ENCODE data around the gene GPR171. TPM values are rescaled to one million over a fixed set of nuclear protein-coding genes. Genes with fewer than 3 reads are reported as not detected.

Gene GPR171
- total and polyA plus RNA-seq, 4 donors = 0.87 to 2.7 (median 1.7) TPM

DNA sequence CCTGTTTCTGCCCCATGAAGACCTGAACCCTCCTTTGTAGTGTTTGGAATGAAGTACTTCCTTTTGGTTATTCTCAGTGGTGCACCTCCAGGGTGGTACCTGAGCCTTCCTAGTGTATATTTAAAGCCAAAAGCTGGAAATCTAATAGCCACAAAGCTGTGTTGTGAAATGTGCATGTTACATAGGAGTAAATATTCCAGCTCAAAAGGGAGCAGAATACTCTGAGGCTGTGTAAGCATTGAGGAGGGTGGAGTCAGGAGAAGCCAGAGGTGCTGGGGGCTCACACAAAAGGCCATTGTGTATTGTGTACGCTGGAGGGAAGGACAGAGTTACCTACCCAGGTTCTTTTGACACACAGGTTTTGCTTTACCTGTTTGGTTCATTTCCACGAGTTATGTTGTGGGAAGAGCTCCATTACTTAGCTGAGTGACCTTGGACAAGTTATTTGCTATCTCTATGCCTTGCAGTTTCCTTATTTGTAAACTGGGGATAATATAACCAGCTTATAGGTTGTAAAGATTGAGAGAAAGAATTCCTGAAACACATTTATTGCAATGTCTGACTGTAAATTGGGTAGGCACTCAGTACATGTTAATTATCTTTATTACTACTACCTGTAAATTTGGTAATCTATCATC, 24.7 kb downstream of the GPR171 start:
- Histone ChIP-seq H3K9me3 (ENCODE audit: control insufficient read depth in 4 of 4, insufficient read depth in 3 of 4, low read length in 3 of 4) (no peaks in the 10 kb centered on the region), H3K27me3 (ENCODE audit: control insufficient read depth in 3 of 3, insufficient read depth in 3 of 3, low read length in 2 of 3) (no peaks in the 10 kb centered on the region), H3K9ac (ENCODE audit: insufficient read depth in 1 of 2, low read length in 2 of 2) (no peak overlapping the region), H3K36me3 (ENCODE audit: control insufficient read depth in 4 of 4, insufficient read depth in 4 of 4, low read length in 4 of 4) (no peaks in the 10 kb centered on the region), H3K4me1 (ENCODE audit: control insufficient read depth in 5 of 5, insufficient read depth in 5 of 5, low read length in 5 of 5) (no peaks in the 10 kb centered on the region), H3K4me3 (no peak overlapping the region), H3K27ac (ENCODE audit: low read depth in 1 of 2, low read length in 1 of 2) (no peak overlapping the region)
- ATAC-seq (ENCODE audit: insufficient read depth, low FRiP score) (no peak), DNase-seq (no peak)
- TF ChIP-seq, protein P1, sequence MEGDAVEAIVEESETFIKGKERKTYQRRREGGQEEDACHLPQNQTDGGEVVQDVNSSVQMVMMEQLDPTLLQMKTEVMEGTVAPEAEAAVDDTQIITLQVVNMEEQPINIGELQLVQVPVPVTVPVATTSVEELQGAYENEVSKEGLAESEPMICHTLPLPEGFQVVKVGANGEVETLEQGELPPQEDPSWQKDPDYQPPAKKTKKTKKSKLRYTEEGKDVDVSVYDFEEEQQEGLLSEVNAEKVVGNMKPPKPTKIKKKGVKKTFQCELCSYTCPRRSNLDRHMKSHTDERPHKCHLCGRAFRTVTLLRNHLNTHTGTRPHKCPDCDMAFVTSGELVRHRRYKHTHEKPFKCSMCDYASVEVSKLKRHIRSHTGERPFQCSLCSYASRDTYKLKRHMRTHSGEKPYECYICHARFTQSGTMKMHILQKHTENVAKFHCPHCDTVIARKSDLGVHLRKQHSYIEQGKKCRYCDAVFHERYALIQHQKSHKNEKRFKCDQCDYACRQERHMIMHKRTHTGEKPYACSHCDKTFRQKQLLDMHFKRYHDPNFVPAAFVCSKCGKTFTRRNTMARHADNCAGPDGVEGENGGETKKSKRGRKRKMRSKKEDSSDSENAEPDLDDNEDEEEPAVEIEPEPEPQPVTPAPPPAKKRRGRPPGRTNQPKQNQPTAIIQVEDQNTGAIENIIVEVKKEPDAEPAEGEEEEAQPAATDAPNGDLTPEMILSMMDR (IDR thresholded peaks at IDR 0.05; ENCODE audit: control extremely low read depth, extremely low read depth) = no peak
- 76 to 98% methylated on average over 2 of the region's 2 CpGs for WGBS, 2 donors

DNA sequence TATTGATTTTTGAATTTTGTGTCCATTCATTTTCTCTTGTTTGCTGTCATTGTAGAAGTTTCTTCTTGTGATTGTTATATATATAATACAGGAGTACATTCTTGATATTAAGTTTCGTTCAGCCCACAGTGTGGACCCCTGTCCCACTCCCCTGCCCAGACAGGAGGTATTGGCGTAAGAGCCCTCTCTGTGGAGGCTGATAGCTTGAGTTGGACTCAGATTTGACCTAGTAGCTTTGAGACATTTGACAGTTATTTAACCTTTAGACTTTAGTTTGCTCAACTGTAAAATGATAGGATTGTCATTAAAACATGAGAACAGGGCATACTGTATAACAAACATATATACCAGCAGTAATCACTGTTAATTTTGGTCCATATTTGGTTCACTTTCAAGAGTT, 27.1 kb downstream of the GPR171 start:
- 95 to 100% methylated on average over 2 of the region's 2 CpGs for WGBS, 2 donors
- no peaks in the 10 kb centered on the region for H3K36me3 ChIP-seq (ENCODE audit: control insufficient read depth in 4 of 4, insufficient read depth in 4 of 4, low read length in 4 of 4)
- H3K4me3 ChIP-seq = no peak overlapping the region
- no peak overlapping the region for H3K27ac ChIP-seq (ENCODE audit: low read depth in 1 of 2, low read length in 1 of 2)
- peaks cover 0 to 2% (median 0%) of the 10 kb centered on the region in 5 donors for H3K4me1 ChIP-seq (ENCODE audit: control insufficient read depth in 5 of 5, insufficient read depth in 5 of 5, low read length in 5 of 5)
- H3K9me3 ChIP-seq (ENCODE audit: control insufficient read depth in 4 of 4, insufficient read depth in 3 of 4, low read length in 3 of 4) = no peaks in the 10 kb centered on the region
- DNase-seq = no peak
- TF ChIP-seq, protein P1 (IDR thresholded peaks at IDR 0.05; ENCODE audit: control extremely low read depth, extremely low read depth) = no peak
- H3K9ac ChIP-seq (ENCODE audit: insufficient read depth in 1 of 2, low read length in 2 of 2) = no peak overlapping the region
- no peak for ATAC-seq (ENCODE audit: insufficient read depth, low FRiP score)
- no peaks in the 10 kb centered on the region for H3K27me3 ChIP-seq (ENCODE audit: control insufficient read depth in 3 of 3, insufficient read depth in 3 of 3, low read length in 2 of 3)

- WGBS, 2 donors = 21 to 36% methylated on average over 2 of the region's 2 CpGs
- DNase-seq (no peak), ATAC-seq (ENCODE audit: insufficient read depth, low FRiP score) (no peak)
- no peak overlapping the region for H3K9ac ChIP-seq (ENCODE audit: insufficient read depth in 1 of 2, low read length in 2 of 2)
- H3K4me3 ChIP-seq = no peak overlapping the region
- TF ChIP-seq, protein P1 (IDR thresholded peaks at IDR 0.05; ENCODE audit: control extremely low read depth, extremely low read depth) = no peak
- H3K36me3 ChIP-seq (ENCODE audit: control insufficient read depth in 4 of 4, insufficient read depth in 4 of 4, low read length in 4 of 4) = no peaks in the 10 kb centered on the region
- peaks cover 0 to 2% (median 0%) of the 10 kb centered on the region in 5 donors for H3K4me1 ChIP-seq (ENCODE audit: control insufficient read depth in 5 of 5, insufficient read depth in 5 of 5, low read length in 5 of 5)
- H3K27me3 ChIP-seq (ENCODE audit: control insufficient read depth in 3 of 3, insufficient read depth in 3 of 3, low read length in 2 of 3) = no peaks in the 10 kb centered on the region
- no peaks in the 10 kb centered on the region for H3K9me3 ChIP-seq (ENCODE audit: control insufficient read depth in 4 of 4, insufficient read depth in 3 of 4, low read length in 3 of 4)
- H3K27ac ChIP-seq (ENCODE audit: low read depth in 1 of 2, low read length in 1 of 2) = no peak overlapping the region
Measured at GRCh38 chr3:151174351-151174750, 28.7 kb downstream of the GPR171 start.
